HG03439 (cell line): ENCODE measurements around the gene SMARCD1.
"Not testable (repeated sequence)": the region's sequence is repeated elsewhere in the genome, so short reads cannot be mapped to it uniquely, and the experiment has no call there.

Experiments
- ATAC-seq: cut with Tn5 transposase; IDR thresholded peaks from one replicate; pipeline ENCODE4 v1.9.1; 2021; ENCODE audit warnings: mild to moderate bottlenecking, moderate library complexity; ENCODE audit not compliant: unreplicated experiment

SMARCD1 gene

GRCh38 chr12:50075808-50076170 is 9.4 kb upstream of the SMARCD1 start:
- no peak for ATAC-seq

- no peak for ATAC-seq
These were observed 8.0 kb upstream of the SMARCD1 start for GRCh38 chr12:50077099-50077498.

GRCh38 chr12:50078281-50078680 is 6.9 kb upstream of the SMARCD1 start:
- ATAC-seq, result no peak

DNA sequence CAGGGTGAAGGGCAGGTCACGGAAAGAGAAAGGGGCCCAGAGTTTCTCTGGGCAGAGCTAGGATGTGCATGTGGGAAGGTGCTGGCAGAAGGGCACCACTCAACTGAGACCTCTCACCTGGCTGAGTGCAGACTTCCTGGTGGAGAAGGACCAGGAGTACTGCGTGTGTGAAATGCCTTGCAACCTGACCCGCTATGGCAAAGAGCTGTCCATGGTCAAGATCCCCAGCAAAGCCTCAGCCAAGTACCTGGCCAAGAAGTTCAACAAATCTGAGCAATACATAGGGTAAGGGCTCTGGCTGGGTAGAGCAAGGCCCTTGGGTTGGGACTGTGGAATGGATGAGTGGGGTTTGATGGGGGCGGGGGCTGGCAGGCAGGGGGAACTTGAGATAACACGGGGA is 5.4 kb upstream of the SMARCD1 start:
- no peak for ATAC-seq

DNA sequence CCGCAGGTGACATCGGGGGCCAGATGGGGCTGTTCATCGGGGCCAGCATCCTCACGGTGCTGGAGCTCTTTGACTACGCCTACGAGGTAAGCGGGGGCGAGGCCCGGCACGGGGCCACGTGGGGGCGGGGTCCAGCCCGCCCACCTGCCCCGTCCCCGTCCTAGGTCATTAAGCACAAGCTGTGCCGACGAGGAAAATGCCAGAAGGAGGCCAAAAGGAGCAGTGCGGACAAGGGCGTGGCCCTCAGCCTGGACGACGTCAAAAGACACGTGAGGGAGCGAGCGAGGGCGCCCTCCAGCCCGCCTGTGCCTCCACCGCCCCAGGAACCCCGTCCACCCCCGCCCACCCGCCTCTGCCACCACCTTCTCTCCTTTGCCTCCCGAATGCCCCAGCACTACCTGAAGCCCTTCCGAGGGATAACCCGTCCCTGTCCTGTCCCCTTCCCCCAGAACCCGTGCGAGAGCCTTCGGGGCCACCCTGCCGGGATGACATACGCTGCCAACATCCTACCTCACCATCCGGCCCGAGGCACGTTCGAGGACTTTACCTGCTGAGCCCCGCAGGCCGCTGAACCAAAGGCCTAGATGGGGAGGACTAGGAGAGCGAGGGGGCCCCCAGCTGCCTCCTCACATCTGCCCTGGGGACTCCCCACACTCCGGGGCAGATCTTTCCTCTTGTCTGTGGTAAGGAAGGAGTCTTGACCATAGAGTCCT is 3.9 kb upstream of the SMARCD1 start:
- ATAC-seq, result no peak

DNA sequence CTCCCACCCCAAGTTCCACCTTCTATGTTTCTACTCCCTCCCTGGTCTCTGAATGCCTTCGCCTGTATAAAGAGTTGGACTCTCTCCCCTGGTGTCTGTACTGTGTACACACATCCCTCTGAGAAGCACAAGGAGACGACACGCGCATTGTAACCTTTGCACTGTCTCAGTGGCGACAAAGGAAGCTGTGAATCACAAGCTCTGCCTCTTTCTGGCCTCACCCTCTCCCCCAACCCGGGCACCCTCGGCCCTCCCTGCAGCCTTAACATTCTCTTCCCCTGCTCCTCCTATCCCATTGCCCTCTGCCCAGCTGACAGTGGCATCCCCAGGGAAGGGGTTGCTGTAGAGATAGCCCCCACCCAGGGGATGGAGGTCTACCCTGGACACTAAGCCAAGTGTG is 2.5 kb upstream of the SMARCD1 start:
- no peak for ATAC-seq

- no peak for ATAC-seq
These were observed 1.8 kb upstream of the SMARCD1 start for GRCh38 chr12:50083301-50083700.

DNA sequence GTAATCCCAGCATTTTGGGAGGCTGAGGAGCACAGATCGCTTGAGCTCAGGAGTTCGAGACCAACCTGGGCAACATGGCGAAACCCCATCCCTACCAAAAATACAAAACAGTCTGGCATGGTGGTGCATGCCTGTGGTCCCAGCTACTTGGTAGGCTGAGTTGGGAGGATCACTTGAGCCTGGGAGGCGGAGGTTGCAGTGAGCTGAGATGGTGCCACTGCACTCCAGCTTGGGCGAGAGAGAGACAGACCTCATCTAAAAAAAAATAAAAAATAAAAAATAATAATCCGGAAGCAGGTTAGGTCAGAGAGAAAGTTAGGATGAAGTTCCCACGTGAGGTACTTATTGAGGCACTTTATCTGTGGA is 750 bp upstream of the SMARCD1 start:
- not testable (repeated sequence) for ATAC-seq

- ATAC-seq, result no peak
These were observed 502 bp downstream of the SMARCD1 start for GRCh38 chr12:50085615-50086072.

- ATAC-seq, result no peak
These were observed 1.0 kb downstream of the SMARCD1 start for GRCh38 chr12:50086148-50086547.

DNA sequence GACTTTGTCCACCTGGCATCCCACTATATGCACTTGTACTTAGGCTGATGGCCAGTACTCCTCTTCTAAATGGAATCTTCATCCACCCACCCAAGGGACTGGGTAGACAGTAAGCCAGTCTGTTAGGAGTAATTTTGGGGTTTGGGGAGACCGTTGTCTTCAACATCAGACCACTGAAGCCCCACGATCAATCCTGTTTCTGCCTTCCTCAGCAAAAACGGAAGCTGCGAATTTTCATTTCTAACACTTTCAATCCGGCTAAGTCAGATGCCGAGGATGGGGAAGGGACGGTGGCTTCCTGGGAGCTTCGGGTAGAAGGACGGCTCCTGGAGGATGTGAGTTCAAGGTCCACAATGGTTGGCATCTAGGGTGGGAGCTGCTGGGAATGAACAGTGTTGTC is 2.0 kb downstream of the SMARCD1 start:
- no peak for ATAC-seq

DNA sequence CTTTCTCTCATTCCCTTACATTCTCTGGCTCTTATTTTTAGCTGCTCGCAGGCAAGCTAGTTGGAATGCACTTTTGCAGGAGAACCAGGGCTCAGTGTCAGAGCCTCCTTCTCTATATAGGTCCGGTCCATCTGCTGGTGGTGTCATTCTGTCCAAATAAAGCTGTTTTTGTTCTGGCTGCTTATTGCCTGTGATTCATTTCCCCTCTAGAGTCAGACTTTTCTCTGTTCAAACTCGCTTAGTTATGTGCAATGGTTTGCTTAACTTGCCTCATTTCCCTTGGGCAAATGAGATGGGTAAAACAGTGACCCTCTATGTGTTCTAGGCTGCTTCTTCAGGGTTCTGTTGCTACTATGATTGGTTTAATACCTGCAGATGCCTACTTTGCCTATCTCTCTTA is 2.9 kb downstream of the SMARCD1 start:
- no peak for ATAC-seq

DNA sequence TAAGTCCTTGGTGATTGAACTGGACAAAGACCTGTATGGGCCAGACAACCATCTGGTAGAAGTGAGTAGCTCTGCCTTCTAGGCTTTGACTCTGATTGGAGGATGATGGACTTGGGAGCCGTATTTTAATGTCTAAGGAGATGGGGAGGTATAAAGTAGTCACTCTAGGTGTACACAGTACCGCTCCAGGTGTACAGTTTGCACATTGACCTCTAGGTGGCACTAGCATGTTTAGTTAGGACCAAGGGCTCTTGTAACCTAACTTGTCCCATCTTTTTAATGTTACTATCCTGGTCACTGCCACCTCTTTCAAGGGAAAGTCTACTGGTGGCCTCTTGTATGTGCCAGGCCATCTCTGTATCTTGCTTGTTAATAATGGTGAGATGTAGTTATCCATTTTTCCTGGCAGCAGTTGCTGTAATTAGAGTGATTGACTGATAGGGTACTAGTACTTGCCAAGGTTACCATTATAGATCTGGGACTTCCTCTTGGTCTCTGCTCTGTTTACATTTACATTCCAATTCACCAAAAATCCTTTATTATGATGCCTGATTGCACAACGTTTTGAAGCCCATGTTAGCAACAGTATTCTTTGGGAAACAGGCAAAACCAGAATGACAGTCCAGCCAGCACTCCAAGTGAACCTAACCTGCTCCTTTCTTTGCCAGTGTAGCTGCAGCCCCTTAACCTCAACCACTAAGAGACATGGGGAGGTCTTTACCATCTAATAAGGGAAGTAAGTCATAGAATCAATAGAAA is 3.6 kb downstream of the SMARCD1 start:
- ATAC-seq, result no peak

GRCh38 chr12:50089730-50090129 is 4.6 kb downstream of the SMARCD1 start:
- no peak for ATAC-seq

DNA sequence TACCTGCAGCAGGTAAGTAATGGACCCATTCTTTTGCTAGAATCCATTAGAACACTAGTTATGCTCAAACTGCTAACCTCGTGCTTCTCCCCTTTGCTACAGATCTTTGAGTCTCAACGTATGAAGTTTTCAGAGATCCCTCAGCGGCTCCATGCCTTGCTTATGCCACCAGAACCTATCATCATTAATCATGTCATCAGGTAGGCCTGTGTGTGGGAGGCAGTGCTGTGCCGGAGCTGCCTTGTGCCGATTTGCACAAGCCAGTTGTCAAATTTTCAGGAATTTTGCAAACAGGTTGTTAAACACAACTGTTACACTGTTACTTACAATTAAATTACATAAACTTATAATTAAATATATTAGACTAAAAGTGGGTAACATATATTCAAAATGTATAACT is 5.2 kb downstream of the SMARCD1 start:
- no peak for ATAC-seq

DNA sequence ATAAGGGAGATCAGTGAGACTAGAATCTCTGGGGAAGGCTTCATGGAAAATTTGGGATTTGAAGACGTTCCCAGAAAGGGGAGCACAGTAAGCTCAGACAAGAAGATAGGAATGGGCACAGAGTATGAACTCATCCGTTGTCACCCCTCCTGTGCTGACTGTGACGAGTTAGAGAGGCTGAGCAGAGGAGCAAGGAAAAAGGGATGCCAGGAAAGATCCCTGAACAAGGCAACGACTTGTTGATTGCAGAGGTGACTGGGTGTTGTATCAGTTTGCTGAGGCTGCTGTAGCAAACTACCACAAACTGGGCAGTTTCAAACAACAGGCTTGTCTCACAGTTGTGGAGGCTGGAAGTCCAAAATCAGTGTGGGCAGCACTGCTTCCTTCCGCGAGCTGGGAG is 12.8 kb downstream of the SMARCD1 start:
- no peak for ATAC-seq

DNA sequence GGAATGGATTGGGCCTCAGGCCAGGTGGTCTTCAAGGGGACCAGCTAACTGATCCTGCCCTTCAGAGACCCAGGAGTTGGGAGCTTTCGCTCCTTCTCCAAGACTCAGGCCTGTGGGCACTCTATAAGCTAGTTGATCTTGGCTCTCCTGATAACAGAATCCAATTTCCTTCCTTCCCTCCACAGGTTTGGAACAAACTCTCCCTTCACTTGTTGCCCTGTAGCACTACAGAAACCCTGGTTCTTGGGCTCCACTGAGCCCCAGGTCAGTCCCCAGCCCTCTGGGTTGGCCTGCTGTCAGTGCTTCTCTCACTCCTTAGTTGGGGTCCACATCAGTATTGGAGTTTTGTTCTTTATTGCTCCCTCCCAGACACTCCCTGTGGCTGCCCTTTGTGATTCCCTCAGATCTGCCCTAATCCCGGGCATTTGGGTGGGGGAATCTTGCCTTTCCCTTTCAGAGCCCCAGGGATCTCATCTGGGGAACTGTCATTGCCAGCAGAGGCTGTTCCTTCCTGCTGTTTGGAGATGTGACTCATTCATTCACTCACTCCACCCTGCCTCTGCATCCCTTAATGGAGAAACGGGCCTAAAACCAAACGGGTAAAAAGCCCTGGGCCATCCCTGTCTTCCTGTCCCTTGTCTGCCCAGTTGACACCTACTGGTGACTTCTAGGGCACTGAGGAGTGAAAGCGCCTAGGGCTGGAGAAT is 14.3 kb downstream of the SMARCD1 start:
- no peak for ATAC-seq

- no peak for ATAC-seq
These were observed 15.4 kb downstream of the SMARCD1 start for GRCh38 chr12:50100561-50100960.

DNA sequence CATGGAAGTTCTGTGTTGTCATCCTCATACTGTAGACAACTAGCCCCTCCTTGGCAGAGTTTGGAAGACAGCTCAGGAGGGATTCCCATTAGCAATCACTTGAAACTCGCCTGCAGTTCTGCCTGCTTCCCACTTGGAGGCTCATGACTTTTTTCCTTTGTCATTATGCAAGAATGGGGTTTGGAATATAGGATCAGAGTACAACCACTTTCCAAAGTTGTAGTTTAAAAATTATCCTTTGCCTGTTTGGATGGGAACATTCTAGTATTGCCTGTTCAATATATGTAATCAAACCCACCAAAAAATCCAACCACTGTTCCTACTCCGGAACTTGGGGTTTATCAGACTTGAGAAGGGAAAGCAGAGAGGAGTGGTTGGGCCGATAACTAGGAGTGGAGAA is 16.5 kb downstream of the SMARCD1 start:
- no peak for ATAC-seq

DNA sequence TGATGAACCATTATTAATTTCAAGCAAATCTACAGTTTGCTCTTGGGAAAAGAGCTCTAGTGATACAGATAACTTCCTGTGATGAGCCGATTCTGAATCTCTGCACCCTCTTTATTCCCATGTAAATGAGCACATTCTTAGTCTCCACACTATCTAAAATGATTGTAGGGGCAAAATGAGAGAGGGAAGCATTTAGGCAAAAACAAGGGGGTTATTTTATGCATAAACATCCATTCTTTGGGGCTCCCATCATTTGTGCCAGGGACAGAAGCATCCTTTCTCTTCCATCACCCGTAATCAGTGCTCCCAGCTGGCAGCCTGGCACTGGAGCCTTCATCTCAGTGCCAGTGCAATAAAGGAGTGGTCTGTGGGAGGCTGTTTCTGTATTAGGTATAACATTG is 17.0 kb downstream of the SMARCD1 start:
- no peak for ATAC-seq

- no peak for ATAC-seq
These were observed 17.6 kb downstream of the SMARCD1 start for GRCh38 chr12:50102646-50103309.
